ENCODE data around the gene ANP32B.

Gene ANP32B

GRCh38 chr9:98031169-98031568, 48.0 kb downstream of the ANP32B start:
- DNase-seq (ENCODE audit: low read depth), result no peak

GRCh38 chr9:98031935-98032334, 48.8 kb downstream of the ANP32B start:
- no peak for DNase-seq (ENCODE audit: low read depth)

GRCh38 chr9:98034593-98035546, 51.7 kb downstream of the ANP32B start:
- DNase-seq (ENCODE audit: low read depth), result no peak

GRCh38 chr9:98037357-98037756, 54.2 kb downstream of the ANP32B start:
- DNase-seq (ENCODE audit: low read depth), result no peak

- no peak for DNase-seq (ENCODE audit: low read depth)
Observed at GRCh38 chr9:98038958-98039357, 55.8 kb downstream of the ANP32B start.

- no peak for DNase-seq (ENCODE audit: low read depth)
Observed at GRCh38 chr9:98039607-98040017, 56.5 kb downstream of the ANP32B start.

GRCh38 chr9:98040212-98040611, 57.1 kb downstream of the ANP32B start:
- DNase-seq (ENCODE audit: low read depth), result no peak

GRCh38 chr9:98043915-98044314, 60.8 kb downstream of the ANP32B start:
- DNase-seq (ENCODE audit: low read depth), result no peak

GRCh38 chr9:98045234-98046179, 62.4 kb downstream of the ANP32B start:
- no peak for DNase-seq (ENCODE audit: low read depth)

- no peak for DNase-seq (ENCODE audit: low read depth)
Observed at GRCh38 chr9:98046180-98046543, 63.0 kb downstream of the ANP32B start.

- no peak for DNase-seq (ENCODE audit: low read depth)
Observed at GRCh38 chr9:98047002-98047401, 63.9 kb downstream of the ANP32B start.

- DNase-seq (ENCODE audit: low read depth), result no peak
Observed at GRCh38 chr9:98049288-98050072, 66.3 kb downstream of the ANP32B start.

- no peak for DNase-seq (ENCODE audit: low read depth)
Observed at GRCh38 chr9:98050351-98050750, 67.2 kb downstream of the ANP32B start.

- no peak for DNase-seq (ENCODE audit: low read depth)
Observed at GRCh38 chr9:98054376-98054951, 71.3 kb downstream of the ANP32B start.

- DNase-seq (ENCODE audit: low read depth), result peak; percentile 80
Observed at GRCh38 chr9:98056269-98057137, 73.4 kb downstream of the ANP32B start, which contains the start of gene NANS. NANS (plus strand) TSS chr9:98056732; CDS start chr9:98056809, 77 bp downstream.

- DNase-seq (ENCODE audit: low read depth), result no peak
Observed at GRCh38 chr9:98057138-98057799, 74.1 kb downstream of the ANP32B start.

GRCh38 chr9:98062161-98062560, 79.0 kb downstream of the ANP32B start:
- no peak for DNase-seq (ENCODE audit: low read depth)

- DNase-seq (ENCODE audit: low read depth), result no peak
Observed at GRCh38 chr9:98064623-98065392, 81.7 kb downstream of the ANP32B start.
